Esophagus squamous epithelium (tissue), 5 donors: ENCODE measurements around the gene APLF. TPM values are rescaled to one million over a fixed set of nuclear protein-coding genes. Genes with fewer than 3 reads are reported as not detected.
A peak's percentile ranks its signal among the peaks of the same experiment; 100 is the strongest.

Source experiments
- DNase-seq: peaks from one replicate; lab custom pipeline; 2025; lab: John Stamatoyannopoulos, UW
- H3K27ac ChIP-seq, 4 donors: fragments of 200-600 bp; sonication (generic); one replicate each; pipeline ENCODE4 v1.5.1; 2016 to 2019; ENCODE audit warnings: mild to moderate bottlenecking in 1 of 4
- H3K27me3 ChIP-seq, 4 donors: fragments of 200-600 bp; sonication (generic); 1 replicate in 3 of 4; 2 replicates in 1 of 4; pipeline versions ENCODE4 v1.5.1 to v1.6.0; 2017 to 2021; ENCODE audit warnings: antibody characterized with exemption in 1 of 4
- H3K36me3 ChIP-seq, 3 donors: fragments of 200-600 bp; sonication (generic); one replicate each; pipeline ENCODE4 v1.5.1; 2016 to 2019
- H3K4me1 ChIP-seq, 3 donors: fragments of 200-600 bp; sonication (generic); one replicate each; pipeline ENCODE4 v1.5.1; 2017 to 2019
- H3K4me3 ChIP-seq, 4 donors: fragments of 200-600 bp; sonication (generic); 1 replicate in 3 of 4; 2 replicates in 1 of 4; pipeline ENCODE4 v1.5.1; 2016 to 2019; ENCODE audit warnings: mild to moderate bottlenecking in 2 of 4, moderate library complexity in 1 of 4
- H3K9me3 ChIP-seq, 3 donors: fragments of 200-600 bp; sonication (generic); one replicate each; pipeline ENCODE4 v1.5.1; 2016 to 2019
- CTCF ChIP-seq, 6 experiments: fragments of 450-650 bp in 4 of 6; fragments of 200-600 bp in 2 of 6; sonication (generic) in 2 of 6; IDR thresholded peaks; one replicate each; pipeline ENCODE4 v1.5.1; 2016 to 2019; ENCODE audit warnings: antibody characterized with exemption in 6 of 6, mild to moderate bottlenecking in 4 of 6, moderate library complexity in 4 of 6
- POLR2A ChIP-seq, 4 donors: fragments of 450-650 bp; IDR thresholded peaks; one replicate each; pipeline ENCODE4 v1.6.1; 2017; ENCODE audit warnings: antibody characterized with exemption in 4 of 4, mild to moderate bottlenecking in 4 of 4, moderate library complexity in 3 of 4
- WGBS, 2 donors: methylation state at CpG; one replicate each; pipeline ENCODE4 v1.1.5; 2018; 5-methylcytosine and 5-hydroxymethylcytosine counted together
- intact Hi-C: fragments of 100-400 bp; cut with DNase I; formaldehyde crosslinking; loops from one replicate; pipeline ENCODE4 v1.15.0; 2022
- total RNA-seq, 4 donors: library from RNA; depleted of rRNA; stranded (reverse); fragments of >200 nt; gene quantifications; one replicate each; pipeline ENCODE4 v1.1.0, GENCODE V29; 2016
- donor health status: DM: yes; HTN: yes; CAD: no.

APLF gene
- total RNA-seq, 4 donors from 2014 or later, result 3.2 to 9.5 (median 4.7) TPM

GRCh38 chr2:68432696-68433658 is 34.4 kb upstream of the APLF start:
- H3K27me3 ChIP-seq, result no peaks in the 10 kb centered on the region
- TF ChIP-seq CTCF (IDR thresholded peaks at IDR 0.05) (peak in 1 of 6 experiments; percentile 6), POLR2A (IDR thresholded peaks at IDR 0.05) (no peak)
- WGBS, 2 donors, result 33 to 82% methylated on average over 2 to 3 of the region's 14 CpGs
- H3K36me3 ChIP-seq, result no peaks in the 10 kb centered on the region
- intact Hi-C loops, result no loop called here
- H3K27ac ChIP-seq, result no peak overlapping the region
- peaks cover 0 to 67% (median 22%) of the 10 kb centered on the region in 3 donors for H3K4me1 ChIP-seq
- no peaks in the 10 kb centered on the region for H3K9me3 ChIP-seq
- H3K4me3 ChIP-seq, result no peak overlapping the region
- DNase-seq, result no peak

- Histone ChIP-seq H3K4me1 (peaks cover 0 to 66% (median 18%) of the 10 kb centered on the region in 3 donors), H3K4me3 (no peak overlapping the region), H3K9me3 (no peaks in the 10 kb centered on the region), H3K36me3 (no peaks in the 10 kb centered on the region), H3K27ac (peak overlapping the region in 1 of 4 donors; percentile 15), H3K27me3 (no peaks in the 10 kb centered on the region)
- DNase-seq, result no peak
- intact Hi-C loops, result no loop called here
- TF ChIP-seq POLR2A (IDR thresholded peaks at IDR 0.05) (no peak), CTCF (IDR thresholded peaks at IDR 0.05) (no peak)
These were observed 32.4 kb upstream of the APLF start for GRCh38 chr2:68434981-68435380.

GRCh38 chr2:68435615-68436014 is 31.8 kb upstream of the APLF start:
- peak overlapping the region in 3 of 4 donors; percentile 59 to 73 (median 71) for H3K27ac ChIP-seq
- no peak overlapping the region for H3K4me3 ChIP-seq
- no peaks in the 10 kb centered on the region for H3K36me3 ChIP-seq
- H3K27me3 ChIP-seq, result no peaks in the 10 kb centered on the region
- intact Hi-C loops, result no loop called here
- DNase-seq, result no peak
- TF ChIP-seq CTCF (IDR thresholded peaks at IDR 0.05) (no peak), POLR2A (IDR thresholded peaks at IDR 0.05) (no peak)
- H3K9me3 ChIP-seq, result no peaks in the 10 kb centered on the region
- H3K4me1 ChIP-seq, result peaks cover 0 to 69% (median 18%) of the 10 kb centered on the region in 3 donors

GRCh38 chr2:68436270-68436669 is 31.1 kb upstream of the APLF start:
- intact Hi-C loops, result no loop called here
- Histone ChIP-seq H3K36me3 (no peaks in the 10 kb centered on the region), H3K27ac (peak overlapping the region in 3 of 4 donors; percentile 59 to 73 (median 71)), H3K4me1 (peaks cover 4 to 74% (median 20%) of the 10 kb centered on the region in 3 donors), H3K9me3 (no peaks in the 10 kb centered on the region), H3K4me3 (no peak overlapping the region), H3K27me3 (no peaks in the 10 kb centered on the region)
- no peak for DNase-seq
- no peak for TF ChIP-seq CTCF (IDR thresholded peaks at IDR 0.05)
- TF ChIP-seq POLR2A (IDR thresholded peaks at IDR 0.05), result no peak
- 48 to 64% methylated on average over 4 of the region's 4 CpGs for WGBS, 2 donors
